Suppressor macrophage treated with lipopolysaccharide for 4 hours (primary cell): Measurements from ENCODE around the gene KLHDC4.
"Not testable (repeated sequence)": the region's sequence is repeated elsewhere in the genome, so short reads cannot be mapped to it uniquely, and the experiment has no call there.

ENCODE experiments used
- DNase-seq: peaks from one replicate; pipeline ENCODE4 v3.0.0-alpha.2; 2020

Gene KLHDC4

DNA sequence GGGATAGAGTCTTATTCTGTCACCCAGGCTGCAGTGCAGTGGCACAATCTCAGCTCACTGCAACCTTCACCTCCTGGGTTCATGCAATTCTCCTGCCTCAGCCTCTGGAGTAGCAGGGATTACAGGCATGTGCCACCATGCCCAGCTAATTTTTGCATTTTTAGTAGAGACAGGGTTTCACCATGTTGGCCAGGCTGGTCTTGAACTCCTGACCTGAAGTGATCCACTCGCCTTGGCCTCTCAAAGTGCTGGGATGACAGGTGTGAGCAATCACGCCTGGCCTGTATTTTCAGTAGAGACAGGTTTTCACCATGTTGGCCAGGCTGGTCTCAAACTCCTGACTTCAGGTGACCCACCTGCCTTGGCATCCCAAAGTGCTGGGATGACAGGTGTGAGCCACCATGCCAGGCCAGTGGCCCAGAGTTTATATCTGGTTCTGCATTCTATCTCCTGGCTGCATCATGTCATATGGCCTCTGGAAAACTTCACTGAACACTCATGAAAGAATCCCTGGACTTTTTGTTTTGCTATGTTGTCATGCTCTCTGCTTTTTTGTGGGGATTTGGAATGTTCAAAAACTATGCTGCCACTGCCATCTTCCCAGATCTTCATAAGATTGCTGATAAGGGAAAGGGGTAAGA is 21.8 kb upstream of the KLHDC4 start:
- DNase-seq: not testable (repeated sequence)

DNA sequence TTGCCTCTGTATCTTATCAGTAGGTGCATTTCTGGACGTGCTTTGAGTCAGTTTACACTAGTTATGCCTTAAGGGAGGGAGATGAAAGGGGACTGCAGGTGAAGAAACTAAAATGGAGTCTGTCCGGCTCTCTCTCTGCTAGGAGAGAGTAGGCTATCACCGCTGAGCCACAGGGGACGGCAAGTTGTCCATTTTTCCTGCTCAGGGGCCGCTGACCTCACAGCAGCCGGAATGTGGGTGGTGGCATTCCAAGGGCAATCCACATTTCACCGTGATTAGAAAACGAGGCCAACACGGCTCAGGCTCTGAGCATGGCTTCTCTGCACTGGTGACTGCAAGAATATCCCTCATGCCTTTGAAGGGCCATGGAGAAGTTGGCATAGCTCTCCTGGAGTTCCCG is 19.0 kb upstream of the KLHDC4 start:
- DNase-seq: no peak

DNA sequence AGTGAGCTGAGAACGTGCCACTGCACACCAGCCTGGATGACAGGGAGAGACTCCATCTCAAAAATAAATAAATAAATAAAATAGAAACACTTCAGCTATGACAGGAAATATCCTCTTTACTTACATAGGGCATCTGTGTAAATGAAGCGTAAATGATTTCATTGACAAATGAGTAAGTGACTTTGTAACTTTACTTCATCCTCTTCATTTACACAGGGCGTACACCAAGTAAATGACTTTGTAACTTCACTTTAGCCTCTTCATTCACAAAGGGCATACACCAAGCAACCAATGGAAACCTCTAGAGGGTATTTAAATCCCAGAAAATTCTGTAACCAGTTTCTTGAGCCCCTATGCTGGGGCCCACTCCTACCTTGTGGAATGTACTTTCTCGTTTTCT is 16.2 kb upstream of the KLHDC4 start:
- DNase-seq: no peak

DNA sequence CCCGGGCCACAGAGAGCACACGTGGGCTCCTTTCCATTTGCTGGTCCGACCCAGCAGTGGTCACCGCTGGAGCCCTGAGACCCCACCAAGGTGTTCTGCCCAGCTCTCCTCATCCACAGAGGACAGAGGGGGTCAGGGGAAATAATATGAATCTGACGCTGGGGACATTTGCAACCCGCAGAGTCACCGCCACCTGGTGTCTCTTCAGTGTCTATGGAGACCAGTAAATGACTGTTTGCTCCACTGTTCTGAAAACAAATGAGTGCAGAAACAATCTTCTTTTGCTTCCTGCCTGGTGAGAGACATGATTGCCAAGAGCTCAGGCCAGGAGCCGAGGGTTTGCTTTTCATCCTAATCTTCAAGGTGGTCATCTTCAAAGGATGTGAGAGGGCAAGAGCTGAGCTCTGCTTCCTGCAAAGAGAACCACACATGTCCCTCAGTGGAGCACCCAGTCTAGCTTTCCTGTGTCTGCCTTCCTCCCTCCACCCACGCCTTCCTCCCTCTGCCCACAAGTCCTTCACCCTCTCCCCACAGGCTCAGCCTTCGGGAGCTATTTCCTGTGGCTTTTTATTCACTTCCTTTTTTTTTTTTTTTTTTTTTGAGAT is 14.7 kb upstream of the KLHDC4 start:
- peak; percentile 92 for DNase-seq

DNA sequence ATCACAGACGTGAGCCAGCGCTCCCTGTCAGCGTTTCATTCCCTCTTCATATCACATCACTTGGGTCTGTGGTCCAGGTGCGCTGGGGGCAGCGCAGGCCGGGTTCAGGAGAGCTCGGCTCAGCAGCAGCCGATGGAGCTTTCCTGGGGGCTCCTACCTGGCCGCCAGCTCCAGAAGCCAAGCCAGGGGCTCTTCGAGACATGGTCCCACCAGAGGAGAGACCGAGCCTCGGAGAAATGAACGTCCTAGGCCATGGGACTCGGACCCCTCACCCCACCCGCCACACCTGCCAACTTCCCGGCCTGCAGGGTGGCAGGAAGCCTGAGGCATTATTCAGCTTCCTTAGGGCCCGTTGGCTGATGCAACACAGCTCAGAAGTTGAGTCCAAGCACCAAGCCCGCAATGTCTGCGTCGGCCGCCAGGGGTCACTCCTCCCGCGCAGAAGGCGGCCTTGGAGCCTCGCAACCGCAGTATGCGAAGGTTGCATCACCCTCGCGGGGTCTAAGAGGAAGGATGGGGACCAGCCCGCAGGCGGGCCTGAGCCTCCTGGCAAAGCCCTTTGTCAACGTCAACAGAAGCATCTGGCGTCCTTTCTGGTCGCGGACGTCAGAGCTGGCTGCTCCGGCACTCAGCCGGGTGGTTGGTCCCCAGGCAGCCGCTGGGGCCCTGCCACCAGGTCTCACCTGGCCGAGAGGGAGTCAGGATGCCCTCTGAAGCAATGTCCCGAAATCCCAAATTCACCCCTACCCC is 13.2 kb upstream of the KLHDC4 start:
- DNase-seq: peak; percentile 97

DNA sequence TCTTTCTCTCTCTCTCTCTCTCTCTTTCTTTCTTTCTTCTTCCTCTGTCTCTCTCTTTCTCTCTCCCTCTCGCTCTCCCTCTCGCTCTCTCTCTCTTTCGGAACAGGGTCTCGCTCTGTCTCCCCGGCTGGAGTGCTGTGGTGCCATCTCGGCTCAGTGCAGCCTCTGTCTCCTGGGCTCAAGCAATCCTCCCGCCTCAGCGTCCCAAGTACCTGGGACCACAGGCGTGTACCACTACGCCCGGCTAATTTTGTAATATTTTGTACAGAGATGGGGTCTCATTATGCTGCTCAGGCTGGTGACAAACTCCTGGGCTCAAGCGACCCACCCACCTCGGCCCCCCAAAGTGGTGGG is 12.7 kb upstream of the KLHDC4 start:
- no peak for DNase-seq

DNA sequence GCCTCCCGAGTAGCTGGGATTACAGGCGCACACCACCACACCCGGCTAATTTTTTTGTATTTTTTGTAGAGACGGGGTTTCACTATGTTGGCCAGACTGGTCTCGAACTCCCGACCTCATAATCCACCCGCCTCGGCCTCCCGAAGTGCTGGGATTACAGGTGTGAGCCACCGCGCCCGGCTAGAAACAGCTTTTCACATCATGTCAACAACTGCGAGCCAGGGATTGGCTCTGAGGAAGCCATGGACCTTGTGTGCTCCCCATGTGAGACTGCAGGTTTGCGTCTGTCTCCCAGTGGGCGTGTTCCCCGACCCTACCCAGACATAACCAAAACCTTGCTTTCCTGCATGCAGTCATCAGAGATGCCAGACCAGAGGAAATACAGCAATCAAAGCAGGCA is 8.1 kb upstream of the KLHDC4 start:
- DNase-seq: not testable (repeated sequence)

DNA sequence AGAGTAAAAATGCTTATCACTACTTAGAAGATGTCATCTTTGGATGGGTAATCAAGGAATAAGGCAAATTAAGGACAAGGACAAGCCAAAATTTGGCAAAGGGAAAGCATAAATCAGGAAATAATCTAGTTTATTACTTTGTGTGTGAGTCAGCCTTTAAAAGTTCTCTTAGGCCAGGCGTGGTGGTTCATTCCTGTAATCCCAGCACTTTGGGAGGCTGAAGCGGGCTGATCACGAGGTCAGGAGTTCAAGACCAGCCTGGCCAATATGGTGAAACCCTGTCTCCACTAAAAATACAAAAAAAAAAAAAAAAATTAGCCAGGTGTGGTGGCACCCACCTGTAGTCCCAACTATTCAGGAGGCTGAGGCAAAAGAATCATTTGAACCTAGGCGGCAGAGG is 1.7 kb upstream of the KLHDC4 start:
- not testable (repeated sequence) for DNase-seq

DNA sequence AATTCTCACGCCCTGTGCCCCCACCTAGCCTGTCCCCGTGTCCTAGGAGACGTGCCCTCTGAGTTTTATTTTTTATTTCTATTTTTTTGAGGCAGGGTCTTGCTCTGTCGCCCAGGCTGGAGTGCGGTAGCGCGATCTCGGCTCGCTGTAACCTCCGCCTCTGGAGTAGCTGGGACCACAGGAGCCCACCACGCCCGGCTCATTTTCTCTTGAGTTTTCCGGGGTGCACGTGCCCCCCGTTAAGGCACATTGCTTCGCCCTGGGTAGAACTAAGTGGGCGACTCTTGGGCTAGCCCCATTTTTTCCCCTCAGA is 655 bp upstream of the KLHDC4 start:
- DNase-seq: no peak

DNA sequence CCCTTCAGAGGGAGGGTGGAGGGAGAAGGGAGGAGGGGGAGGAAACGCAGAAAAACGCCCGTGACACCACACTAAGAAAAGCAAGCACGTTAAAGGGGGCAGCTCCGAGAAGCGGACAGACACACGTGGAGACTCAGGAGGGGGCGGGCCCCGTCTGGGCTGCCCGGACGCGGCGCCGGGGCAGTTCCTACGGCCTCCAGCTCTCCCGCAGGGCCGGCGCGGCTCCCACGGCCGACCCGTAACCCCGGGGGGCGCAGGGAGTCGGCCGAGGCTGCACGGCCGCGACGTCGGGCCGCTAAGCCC is 362 bp downstream of the KLHDC4 start:
- DNase-seq: peak; percentile 6

DNA sequence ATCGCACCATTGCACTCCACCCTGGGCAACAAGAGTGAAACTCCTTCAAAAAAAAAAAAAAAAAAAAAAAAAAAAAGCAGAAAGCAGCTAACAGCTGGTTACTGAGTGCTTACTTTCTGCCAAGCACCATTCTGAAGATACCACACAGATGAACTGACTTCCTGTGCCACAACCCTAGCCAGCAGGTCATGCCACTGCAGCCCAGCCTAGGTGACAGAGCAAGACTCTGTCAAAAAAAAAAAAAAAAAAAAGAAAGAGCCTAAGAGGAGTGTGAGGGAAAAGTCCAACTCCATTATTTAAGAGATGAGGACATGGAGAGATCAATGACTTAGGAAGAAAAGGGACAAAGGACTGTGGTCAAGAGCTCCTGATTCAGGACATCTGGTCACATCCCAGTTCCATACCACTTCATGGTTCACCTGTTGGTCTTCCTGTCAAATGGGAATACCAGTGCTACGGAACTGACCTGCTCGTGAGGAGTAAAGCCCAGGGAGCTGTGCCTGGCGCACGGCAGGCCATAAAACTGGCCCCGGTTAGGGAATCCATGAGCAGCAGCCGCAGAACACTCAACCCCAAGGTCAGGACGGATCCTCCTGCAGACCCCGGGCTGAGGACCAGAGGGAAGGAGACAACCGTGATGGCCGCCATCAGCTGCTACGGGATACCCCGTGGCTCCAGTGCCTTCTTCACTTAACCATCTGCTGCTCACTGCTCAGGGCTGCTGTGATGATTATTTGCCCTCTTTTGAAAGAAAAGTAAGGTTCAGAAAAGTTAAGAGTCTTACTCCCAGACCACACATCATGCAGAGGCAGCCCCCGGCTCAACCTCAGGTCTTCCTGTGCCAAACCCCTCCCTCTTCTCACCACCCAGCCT is 950 bp downstream of the KLHDC4 start:
- DNase-seq: no peak

DNA sequence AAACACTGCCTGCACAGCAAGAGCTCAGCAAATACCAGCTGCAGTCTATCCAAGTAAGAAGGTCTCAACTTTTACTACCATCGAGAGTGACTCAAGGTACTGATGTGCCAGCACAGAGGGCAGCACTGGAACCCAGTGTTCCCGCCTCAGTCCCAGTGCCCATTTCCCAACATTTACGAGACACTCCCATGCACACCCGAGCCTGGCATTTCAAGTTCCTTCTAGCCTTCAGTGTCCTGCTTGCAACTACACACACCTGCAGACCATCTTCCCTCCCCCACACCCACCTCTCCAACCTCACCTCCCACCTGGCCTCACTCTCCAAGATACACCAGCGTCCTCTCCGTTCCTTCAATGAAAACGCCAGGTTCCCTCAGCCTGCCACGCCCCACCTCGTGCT is 3.2 kb downstream of the KLHDC4 start:
- no peak for DNase-seq

DNA sequence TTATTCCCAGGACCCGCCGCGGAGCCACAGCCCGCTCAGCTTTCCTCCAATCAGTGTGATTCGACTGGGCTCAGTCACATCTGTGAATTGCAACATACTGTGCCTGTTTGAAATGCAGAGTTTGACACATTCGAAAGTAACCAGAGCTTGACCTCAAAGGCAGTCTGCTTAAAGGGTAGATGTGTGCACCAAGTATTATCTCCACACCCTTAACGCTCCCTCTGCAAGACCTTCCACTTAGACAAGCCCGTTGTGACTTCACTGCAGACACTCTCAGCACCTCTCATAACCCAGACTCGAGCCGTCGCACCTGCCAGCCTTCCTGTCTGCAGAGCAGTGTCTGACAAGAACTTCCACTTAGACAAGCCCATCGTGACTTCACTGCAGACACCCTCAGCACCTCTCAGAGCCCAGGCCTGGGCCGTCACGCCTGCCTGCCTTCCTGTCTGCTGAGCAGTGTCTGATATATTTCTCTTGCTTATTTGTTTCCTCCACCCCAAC is 3.7 kb downstream of the KLHDC4 start:
- DNase-seq: no peak

DNA sequence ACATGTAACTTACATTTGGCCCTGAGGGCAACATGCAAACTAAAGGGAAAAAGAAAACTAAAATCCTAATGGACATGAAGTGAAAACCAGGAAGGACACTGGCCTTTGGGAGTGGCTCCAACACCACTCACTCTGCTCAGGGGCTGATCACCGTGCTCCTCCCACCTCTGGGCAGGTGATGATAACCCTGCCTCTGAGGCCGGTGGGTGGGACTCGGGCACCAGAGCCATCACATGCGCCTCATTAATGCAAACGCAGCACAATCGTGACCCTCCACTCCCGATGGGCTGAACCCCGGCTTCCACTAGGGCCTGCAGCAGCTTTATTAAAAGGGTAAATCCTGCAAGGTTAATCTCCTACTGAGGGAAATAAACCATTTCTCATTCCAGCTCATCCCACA is 4.7 kb downstream of the KLHDC4 start:
- DNase-seq: no peak

DNA sequence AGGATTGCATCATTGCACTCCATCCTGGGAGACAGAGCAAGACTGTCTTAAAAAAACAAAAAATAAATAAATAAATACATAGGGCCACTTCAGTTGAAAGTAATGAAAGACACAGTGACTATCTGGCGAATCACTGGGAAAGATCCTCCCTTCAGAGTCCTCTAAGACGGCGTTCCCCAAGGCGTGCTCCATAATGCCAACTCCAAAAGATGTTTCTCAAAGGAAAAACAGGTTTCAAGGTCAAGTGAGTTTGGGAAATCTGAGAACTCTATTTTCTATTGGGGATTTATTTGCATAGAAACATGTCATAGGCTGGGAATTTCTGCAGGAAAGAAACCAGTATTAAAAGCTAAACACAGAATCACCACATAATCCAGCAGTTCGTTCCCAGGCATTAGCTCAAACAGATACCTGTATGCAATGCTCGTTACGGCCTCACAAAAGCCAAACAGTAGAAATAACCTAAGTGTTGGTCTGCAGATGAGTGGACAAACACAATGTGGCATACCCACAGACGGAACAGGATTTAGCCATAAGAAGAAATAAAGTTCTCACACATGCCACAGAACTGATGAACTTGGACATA is 7.9 kb downstream of the KLHDC4 start:
- DNase-seq: no peak

DNA sequence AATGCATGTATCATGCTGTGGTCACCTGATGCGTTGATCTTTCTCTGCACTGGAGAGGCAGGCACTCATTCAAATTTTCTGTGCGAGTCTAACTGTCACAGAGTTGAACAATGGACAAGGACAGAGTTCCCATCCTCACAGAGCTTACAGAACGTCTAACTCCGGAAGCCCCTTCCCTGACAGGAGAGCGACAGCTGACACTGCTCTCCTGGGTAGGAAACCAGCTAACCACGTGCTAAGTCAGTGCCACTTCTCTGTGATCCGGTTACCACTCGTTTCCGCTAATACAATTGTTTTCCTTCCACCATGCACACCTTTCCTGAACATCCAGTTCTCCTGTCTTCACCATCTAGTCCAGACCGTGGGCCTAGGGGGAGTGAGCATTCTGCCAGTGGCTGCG is 11.3 kb downstream of the KLHDC4 start:
- no peak for DNase-seq

DNA sequence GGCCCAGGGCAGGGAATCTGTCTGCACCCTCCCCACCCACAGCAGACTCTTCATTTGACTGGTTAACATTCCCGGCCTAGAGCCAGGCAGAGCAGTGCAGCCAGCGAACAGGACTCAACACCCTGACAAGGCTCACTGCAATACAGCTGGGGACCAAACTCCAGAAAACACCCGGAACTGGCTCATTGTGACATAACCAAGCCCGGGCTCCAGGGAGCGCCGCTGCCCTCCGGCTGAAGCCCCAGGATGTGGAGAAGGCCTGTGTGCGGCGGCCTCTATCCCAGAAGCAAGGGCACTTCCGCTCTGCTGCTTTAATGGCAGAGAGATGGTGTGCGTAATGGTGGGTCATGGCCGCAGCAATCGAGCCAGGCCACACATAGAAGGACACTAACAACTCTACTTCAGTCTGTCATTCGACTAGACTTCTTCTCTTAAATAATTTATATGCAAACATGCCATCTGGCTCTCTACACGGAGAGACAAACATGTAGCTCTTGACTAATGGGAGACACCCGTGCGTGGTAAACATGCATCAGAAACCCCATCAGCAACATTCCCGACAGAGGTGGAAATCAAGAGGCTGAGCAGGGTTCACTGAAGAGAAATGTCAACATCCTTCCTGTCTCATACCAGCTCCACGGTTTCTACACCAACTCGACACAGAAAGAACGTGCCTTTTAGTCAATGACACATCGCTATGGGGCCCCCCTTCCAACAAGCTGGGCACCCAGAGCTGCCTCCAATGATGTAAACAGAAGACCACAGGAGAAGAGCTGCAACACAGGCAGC is 18.0 kb downstream of the KLHDC4 start:
- DNase-seq: no peak

DNA sequence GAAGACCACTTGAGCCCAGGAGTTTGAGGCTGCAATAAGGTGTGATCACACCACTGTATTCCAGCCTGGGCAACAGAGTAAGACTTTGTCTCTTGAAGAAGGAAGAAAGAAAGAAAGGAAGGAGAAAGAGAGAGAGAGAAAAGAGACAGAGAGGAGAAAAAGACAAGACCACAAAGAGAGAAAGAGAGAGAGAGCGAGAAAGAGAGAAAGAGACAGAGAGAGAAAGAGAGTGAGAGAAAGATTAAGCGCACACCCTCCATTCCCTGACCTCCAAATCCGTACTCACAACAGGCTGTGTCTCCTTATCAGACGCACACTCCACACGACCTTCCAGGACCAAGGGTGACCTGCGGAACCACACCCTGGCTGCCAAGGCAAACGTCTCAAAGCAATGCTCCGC is 19.6 kb downstream of the KLHDC4 start:
- DNase-seq: no peak

DNA sequence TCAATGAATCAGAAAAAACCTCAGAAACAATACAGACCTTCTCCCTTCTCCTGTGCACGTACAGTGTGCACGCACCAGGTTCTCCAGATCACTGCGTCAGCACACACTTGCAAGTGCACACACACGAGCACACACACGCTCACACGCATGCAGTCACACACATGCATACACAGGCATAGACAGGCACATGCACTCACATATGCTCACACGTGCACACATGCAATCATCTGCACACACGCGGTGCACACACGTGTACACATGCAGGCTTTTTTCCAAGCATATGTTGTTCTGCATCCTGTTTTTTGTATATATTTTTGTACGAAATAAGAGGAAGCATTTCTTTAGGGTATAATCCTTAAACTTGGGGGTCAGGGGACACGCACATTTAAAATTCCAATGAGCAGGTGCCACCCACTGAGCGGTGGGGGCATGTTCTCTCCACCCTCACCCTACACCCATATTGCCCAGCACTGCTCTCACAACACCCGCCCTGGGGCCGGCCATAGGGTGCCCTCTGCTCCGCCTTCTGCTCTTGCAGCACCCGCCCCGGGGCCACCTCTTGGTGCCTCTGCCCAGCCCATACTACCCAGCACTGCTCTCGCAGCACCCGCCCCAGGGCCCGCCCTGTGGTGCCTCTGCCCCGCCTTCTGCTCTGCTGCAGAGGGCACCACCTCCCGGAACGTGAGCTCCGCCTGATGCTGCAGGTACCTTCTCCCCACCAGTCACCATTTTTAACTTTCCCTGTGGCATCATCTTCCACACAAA is 20.9 kb downstream of the KLHDC4 start:
- no peak for DNase-seq

DNA sequence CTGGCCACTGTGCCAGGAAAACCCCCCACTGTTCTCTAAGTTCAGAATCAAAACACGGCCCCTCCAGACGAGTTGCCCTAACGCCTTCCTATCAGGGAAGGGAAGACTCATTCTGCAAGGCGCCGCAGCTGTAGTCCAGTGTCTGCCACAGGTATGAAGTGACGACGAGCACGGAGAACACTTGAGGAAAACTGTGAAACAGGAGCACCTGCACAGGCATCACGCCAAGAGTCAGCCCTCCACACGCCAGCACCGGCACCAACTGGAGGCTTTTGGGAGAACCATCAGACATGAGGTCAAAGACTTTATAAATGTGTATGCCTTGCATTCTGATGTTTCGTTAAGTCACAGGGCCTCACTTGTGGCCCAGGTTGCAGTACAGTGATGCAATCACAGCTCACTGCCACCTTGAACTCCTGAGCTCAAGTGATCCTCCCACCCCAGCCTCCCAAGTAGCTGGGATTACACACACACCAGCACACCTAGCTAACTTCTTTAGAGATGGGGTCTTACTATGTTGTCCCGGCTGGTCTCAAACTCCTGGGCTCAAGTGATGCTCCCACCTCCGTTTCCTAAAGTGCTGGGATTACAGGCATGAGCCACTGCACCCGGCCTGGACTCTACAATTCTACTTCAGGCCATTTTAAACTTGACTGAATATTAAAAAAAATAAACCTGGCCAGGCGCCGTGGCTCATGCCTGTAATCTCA is 22.9 kb downstream of the KLHDC4 start:
- no peak for DNase-seq
